ENCODE measurements around the gene GPR65.

GRCh38 chr14:87992718-87993628, 12.0 kb upstream of the GPR65 start, which contains the start of gene GALC:
- TF ChIP-seq USF2 (IDR thresholded peaks at IDR 0.05; ENCODE audit: borderline replicate concordance, low read depth, low read length) (peak; percentile 58; the same call in 1 of the 2 replicates), SMC3 (IDR thresholded peaks at IDR 0.05; ENCODE audit: low read depth, low read length) (no peak), EZH2phosphoT487 (IDR thresholded peaks at IDR 0.05; ENCODE audit: borderline replicate concordance, low read depth) (no peak), TAF1 (IDR thresholded peaks at IDR 0.05; ENCODE audit: borderline replicate concordance, low read depth, low read length) (peak; percentile 67; the same call in 1 of the 2 replicates), CTCF (IDR thresholded peaks at IDR 0.05) (no peak), YY1 (IDR thresholded peaks at IDR 0.05; ENCODE audit: low read depth) (peak; percentile 99), JUND (IDR thresholded peaks at IDR 0.05) (no peak), GABPA (IDR thresholded peaks at IDR 0.05; ENCODE audit: low read depth) (no peak), REST (IDR thresholded peaks at IDR 0.05; ENCODE audit: low read depth, low read length) (no peak), MAX (IDR thresholded peaks at IDR 0.05; ENCODE audit: low read depth) (peak; percentile 65; the same call in 1 of the 2 replicates), EP300 (IDR thresholded peaks at IDR 0.05; ENCODE audit: borderline replicate concordance in 1 of 2, low read depth in 1 of 2, low read length in 1 of 2) (peak in 1 of 2 experiments; percentile 21; a peak in 1 of 4 replicates), RFX5 (IDR thresholded peaks at IDR 0.05; ENCODE audit: low read length) (no peak)
